Measurements from ENCODE around the gene PSAP. TPM values are rescaled to one million over a fixed set of nuclear protein-coding genes. Genes with fewer than 3 reads are reported as not detected.

PSAP gene
- total RNA-seq, 1 donor from 2014 or later = 482 TPM

GRCh38 chr10:71812016-71812912 is 38.8 kb downstream of the PSAP start:
- FAIRE-seq = no peak

GRCh38 chr10:71811351-71811750 is 39.7 kb downstream of the PSAP start:
- FAIRE-seq = no peak

More at GRCh38 chr10:71812016-71812912, 38.8 kb downstream of the PSAP start:
- peak; percentile 74 to 81 for DNase-seq (ENCODE audit: low spot score in 2 of 2)

DNA sequence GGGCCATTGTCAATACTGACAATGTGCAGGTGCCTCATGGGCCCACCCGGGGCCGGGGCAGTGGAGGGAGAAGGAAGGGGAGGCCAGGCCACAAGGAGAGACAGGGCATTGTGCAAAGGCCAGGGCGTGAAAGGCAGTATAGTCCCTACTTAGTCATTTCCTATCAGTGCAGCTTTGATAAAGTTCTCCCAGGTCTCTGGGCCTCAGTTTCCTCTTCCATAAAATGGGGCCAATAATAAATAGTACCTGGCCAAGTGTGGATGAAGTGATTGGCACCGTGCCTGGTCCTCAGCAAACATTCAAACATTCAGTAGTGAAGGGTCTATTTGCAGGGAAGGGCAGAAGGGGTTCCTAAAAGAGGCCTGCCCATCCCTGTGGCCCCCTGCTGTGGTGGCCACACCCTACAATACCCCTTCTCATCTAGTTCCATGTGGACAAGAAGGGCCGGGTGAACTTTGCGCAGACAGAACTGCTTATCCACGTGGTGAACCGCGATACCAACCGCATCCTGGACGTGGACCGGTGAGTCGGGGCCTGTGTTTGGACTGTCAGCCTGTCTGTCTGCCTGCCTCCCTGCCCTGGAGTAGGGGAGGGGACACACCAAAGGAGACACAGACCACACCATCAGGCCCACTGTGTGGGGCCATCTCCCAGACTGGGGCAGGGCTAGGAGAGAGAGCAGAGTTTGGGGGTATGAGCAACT is 40.9 kb downstream of the PSAP start:
- FAIRE-seq (no peak), DNase-seq (ENCODE audit: low spot score in 2 of 2) (no peak)

More at GRCh38 chr10:71811351-71811750, 39.7 kb downstream of the PSAP start:
- DNase-seq (ENCODE audit: low spot score in 2 of 2) = no peak

DNA sequence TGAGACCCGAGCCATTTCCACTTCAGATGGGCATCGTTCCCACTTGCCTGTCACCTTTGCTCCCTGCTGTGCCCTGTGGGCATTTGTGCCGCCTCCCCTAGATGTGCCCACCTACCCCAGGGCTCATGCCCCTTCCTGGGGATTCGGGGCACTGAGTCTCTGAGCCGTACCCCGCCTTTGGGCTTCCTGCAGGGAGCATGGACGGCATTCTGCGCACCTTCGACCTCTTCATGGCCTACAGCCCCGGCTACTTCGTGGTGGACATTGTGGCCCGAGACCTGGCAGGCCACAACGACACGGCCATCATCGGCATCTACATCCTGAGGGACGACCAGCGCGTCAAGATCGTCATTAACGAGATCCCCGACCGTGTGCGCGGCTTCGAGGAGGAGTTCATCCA is 41.4 kb downstream of the PSAP start:
- DNase-seq (ENCODE audit: low spot score in 2 of 2) (no peak), FAIRE-seq (no peak)

DNA sequence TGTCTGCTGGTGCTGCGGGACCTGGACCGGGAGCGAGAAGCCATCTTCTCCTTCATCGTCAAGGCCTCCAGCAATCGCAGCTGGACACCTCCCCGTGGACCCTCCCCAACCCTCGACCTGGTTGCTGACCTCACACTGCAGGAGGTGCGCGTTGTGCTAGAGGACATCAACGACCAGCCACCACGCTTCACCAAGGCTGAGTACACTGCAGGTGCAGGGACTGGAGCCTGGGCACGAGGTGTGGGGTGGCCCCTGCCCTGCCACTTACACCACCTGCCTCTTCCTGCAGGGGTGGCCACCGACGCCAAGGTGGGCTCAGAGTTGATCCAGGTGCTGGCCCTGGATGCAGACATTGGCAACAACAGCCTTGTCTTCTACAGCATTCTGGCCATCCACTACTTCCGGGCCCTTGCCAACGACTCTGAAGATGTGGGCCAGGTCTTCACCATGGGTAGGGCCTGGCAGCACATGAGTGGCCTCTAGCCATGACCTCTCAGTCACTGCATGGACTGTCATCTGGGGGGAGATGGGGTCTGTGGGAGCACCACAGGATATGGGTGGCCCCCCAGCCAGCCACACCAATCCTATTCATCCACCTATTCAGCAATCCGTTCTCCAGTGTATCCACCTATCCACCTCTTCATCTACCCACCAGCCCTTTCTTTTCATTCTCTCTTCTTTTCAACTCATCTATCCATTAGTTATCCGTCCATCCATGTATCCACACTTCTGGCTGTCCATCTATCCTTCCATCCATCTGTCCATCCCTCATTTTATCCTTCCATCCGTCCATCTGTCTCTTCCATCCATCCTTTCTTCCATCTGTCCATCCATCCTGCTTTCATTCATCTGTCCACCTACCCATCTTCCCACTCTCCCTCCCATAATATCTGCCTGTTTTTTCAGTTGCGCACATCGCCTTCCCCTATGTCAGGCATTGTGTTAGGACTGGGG is 43.2 kb downstream of the PSAP start:
- DNase-seq (ENCODE audit: low spot score in 2 of 2) (no peak), FAIRE-seq (no peak)

DNA sequence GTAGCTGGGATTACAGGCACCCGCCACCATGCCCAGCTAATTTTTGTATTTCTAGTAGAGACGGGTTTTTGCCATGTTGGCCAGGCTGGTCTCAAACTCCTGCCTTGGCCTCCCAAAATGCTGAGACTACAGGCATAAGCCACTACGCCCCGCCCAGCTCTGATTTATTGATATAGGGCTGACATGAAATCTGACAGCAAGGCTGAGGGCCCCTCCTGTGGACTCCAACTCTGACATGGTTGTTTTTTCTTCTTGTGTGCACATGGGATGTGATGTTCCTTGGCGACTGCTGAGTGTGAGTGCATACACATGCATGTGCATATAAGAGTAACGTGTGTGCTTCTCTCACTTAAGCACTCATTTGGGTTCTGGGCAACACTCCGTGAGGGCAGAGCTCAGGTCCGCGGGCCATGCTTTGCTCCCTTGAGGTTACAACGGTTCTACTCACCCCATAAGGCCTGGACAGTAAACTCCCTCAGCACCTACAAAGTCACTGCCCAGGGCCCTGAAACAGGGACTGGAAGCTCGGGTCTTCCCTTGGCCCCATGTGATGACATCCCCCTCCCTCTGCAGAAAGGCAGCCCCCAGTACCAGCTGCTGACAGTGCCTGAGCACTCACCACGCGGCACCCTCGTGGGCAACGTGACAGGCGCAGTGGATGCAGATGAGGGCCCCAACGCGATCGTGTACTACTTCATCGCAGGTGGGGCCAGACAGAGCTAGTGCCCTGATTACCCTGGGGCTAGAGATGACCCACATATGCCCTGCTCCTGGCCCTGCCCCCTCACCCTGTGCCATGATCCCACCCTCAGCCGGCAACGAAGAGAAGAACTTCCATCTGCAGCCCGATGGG is 44.1 kb downstream of the PSAP start:
- DNase-seq (ENCODE audit: low spot score in 2 of 2) = no peak
- no peak for FAIRE-seq

- FAIRE-seq = no peak
- no peak for DNase-seq (ENCODE audit: low spot score in 2 of 2)
These were observed 45.0 kb downstream of the PSAP start for GRCh38 chr10:71805776-71806703.

GRCh38 chr10:71804077-71804476 is 47.0 kb downstream of the PSAP start:
- FAIRE-seq (no peak), DNase-seq (ENCODE audit: low spot score in 2 of 2) (no peak)

GRCh38 chr10:71802715-71803488 is 48.1 kb downstream of the PSAP start:
- no peak for DNase-seq (ENCODE audit: low spot score in 2 of 2)
- no peak for FAIRE-seq

DNA sequence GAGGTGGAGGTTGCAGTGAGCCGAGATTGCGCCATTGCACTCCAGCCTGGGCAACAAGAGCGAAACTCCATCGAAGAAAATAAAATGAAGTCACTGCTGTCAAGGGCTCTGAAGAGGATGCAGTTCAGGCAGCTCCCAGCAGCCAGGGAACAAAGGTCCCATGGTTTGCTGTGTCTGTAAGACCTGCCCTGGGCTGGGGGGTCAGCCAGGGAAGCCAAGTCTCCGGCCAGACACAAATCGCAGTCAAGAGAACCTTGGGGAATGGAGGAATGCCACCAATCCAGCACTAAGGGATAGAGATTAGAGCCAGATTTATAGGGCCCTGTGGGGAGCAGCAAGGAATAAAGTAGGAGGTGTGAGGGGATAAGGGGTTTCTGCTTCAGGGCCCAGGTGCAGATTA is 48.8 kb downstream of the PSAP start:
- FAIRE-seq (no peak), DNase-seq (ENCODE audit: low spot score in 2 of 2) (no peak)

GRCh38 chr10:71801361-71801760 is 49.7 kb downstream of the PSAP start:
- no peak for DNase-seq (ENCODE audit: low spot score in 2 of 2)
- no peak for FAIRE-seq

GRCh38 chr10:71799608-71800453 is 51.2 kb downstream of the PSAP start:
- DNase-seq (ENCODE audit: low spot score in 2 of 2) (no peak), FAIRE-seq (no peak)

GRCh38 chr10:71799112-71799511 is 51.9 kb downstream of the PSAP start:
- FAIRE-seq (no peak), DNase-seq (ENCODE audit: low spot score in 2 of 2) (no peak)

DNA sequence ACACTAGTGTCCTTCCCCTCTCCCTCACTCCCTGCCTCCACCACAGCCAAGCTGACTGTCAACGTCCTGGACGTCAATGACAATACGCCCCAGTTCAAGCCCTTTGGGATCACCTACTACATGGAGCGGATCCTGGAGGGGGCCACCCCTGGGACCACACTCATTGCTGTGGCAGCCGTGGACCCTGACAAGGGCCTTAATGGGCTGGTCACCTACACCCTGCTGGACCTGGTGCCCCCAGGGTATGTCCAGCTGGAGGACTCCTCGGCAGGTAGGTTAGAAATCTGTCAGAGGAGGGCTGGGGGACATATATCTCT is 52.8 kb downstream of the PSAP start:
- DNase-seq (ENCODE audit: low spot score in 2 of 2) (no peak), FAIRE-seq (no peak)

- DNase-seq (ENCODE audit: low spot score in 2 of 2) = no peak
- FAIRE-seq = no peak
These were observed 53.3 kb downstream of the PSAP start for GRCh38 chr10:71797533-71798307.

GRCh38 chr10:71796749-71797405 is 54.2 kb downstream of the PSAP start:
- DNase-seq (ENCODE audit: low spot score in 2 of 2) (no peak), FAIRE-seq (no peak)

Data from frontal cortex (tissue), 4 donors.